NCI-H2196 (cell line): Measurements from ENCODE around the gene ZSWIM9.

Experiments
- DNase-seq: peaks from one replicate; lab custom pipeline; 2025; ENCODE audit not compliant: unreplicated experiment; lab: John Stamatoyannopoulos, UW

ZSWIM9 gene

GRCh38 chr19:48174445-48175030, 4.1 kb downstream of the ZSWIM9 start:
- no peak for DNase-seq

GRCh38 chr19:48175578-48175977, 5.1 kb downstream of the ZSWIM9 start:
- DNase-seq: no peak

- no peak for DNase-seq
Measured at GRCh38 chr19:48176226-48176625, 5.7 kb downstream of the ZSWIM9 start.

GRCh38 chr19:48181505-48181904, 11.0 kb downstream of the ZSWIM9 start:
- no peak for DNase-seq

- no peak for DNase-seq
Measured at GRCh38 chr19:48182434-48182833, 12.0 kb downstream of the ZSWIM9 start.

GRCh38 chr19:48183356-48183755, 12.9 kb downstream of the ZSWIM9 start:
- DNase-seq: no peak

GRCh38 chr19:48186015-48186414, 15.5 kb downstream of the ZSWIM9 start:
- no peak for DNase-seq

- DNase-seq: no peak
Measured at GRCh38 chr19:48186541-48186991, 16.1 kb downstream of the ZSWIM9 start.

GRCh38 chr19:48190288-48190884, 19.9 kb downstream of the ZSWIM9 start:
- DNase-seq: peak; percentile 98

GRCh38 chr19:48190885-48191284, 20.4 kb downstream of the ZSWIM9 start:
- DNase-seq: no peak

- DNase-seq: no peak
Measured at GRCh38 chr19:48192750-48193149, 22.3 kb downstream of the ZSWIM9 start.

- no peak for DNase-seq
Measured at GRCh38 chr19:48194041-48194843, 23.8 kb downstream of the ZSWIM9 start.

GRCh38 chr19:48194844-48195830, 24.7 kb downstream of the ZSWIM9 start:
- DNase-seq: no peak

- DNase-seq: no peak
Measured at GRCh38 chr19:48196321-48196763, 25.9 kb downstream of the ZSWIM9 start.

- no peak for DNase-seq
Measured at GRCh38 chr19:48196933-48197665, 26.6 kb downstream of the ZSWIM9 start.

- DNase-seq: peak; percentile 51
Measured at GRCh38 chr19:48203222-48203793, 32.8 kb downstream of the ZSWIM9 start.

- DNase-seq: peak; percentile 97
Measured at GRCh38 chr19:48203794-48204628, 33.5 kb downstream of the ZSWIM9 start.

- peak; percentile 63 for DNase-seq
Measured at GRCh38 chr19:48206397-48207093, 36.1 kb downstream of the ZSWIM9 start.
